Skin of body (tissue), 2 donors: ENCODE measurements around the gene PHF23. TPM values are rescaled to one million over a fixed set of nuclear protein-coding genes. Genes with fewer than 3 reads are reported as not detected.

Experiments
- DNase-seq: peaks from one replicate; lab custom pipeline; 2025; lab: John Stamatoyannopoulos, UW
- total RNA-seq: library from RNA; depleted of rRNA; stranded (reverse); fragments of >200 nt; gene quantifications from one replicate; pipeline ENCODE4 v1.2.3, GENCODE V29; 2014

PHF23 gene
- total RNA-seq, 1 donor from 2014 or later: 27.0 TPM

DNA sequence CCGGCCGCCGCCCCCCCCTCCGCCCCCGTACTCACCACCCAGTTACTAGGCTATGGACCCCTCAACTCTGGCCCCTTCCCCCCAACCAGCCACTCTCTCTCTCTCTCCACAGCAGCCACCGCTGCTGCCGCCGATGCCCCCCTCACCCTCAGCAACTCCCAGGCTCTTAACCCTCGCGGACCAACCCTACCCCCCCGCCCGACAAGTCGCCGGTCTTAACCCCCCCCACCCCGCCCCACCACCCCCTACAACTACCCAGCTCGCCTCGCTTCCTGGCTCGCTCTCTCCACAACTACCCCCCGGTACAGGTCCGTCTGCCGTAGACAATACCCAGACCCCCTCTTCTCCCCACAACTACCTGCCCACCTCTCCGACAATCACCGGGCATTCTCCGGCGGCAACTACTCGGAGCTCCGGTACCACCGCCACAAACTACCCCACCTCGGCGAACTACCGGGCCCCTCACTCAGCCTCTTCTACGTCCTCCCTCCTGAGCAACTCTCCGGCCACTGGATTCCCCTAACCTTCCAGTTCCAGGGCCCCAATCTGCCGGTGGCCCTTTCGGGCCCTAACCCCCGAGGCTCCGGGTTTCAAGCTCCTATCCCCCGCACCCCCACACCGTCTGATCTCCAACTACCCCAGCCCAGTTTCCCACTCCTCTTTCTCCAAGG lies 702 bp downstream of the PHF23 start:
- DNase-seq: no peak

DNA sequence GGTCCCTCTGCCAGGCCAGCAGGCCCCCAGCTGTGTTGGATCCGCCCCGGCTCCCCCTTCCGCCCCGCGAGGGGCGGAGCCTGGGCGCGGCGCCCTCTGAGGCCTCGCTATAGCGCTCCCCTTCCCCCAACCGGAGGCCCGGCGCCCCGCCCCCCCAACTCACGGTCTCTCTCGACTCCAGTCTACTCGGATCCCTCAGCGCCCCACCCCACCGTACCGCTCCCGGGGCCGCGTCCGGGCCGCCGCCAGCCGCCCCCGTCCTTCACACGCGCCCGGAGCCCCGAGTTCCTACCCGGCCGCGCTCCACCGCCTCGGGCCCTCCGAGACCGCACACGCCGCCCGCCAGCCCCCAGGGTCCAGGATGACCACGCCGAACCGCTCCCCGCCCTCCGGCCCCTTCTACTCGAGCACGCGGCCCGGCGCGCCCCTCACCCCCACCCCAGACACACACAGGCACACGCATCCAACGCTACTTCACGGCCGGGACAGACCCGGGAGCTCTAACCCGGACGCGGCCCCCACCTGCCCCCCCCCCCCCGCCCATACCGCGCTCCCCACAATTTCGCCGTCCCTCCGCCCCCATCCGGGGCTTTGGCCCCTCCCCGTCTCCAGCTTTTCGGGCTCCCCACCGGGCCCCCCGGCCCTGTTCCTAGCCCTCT lies 1.4 kb downstream of the PHF23 start:
- peak; percentile 31 for DNase-seq

- DNase-seq: no peak
Measured at GRCh38 chr17:7237266-7237760, 1.9 kb downstream of the PHF23 start.

DNA sequence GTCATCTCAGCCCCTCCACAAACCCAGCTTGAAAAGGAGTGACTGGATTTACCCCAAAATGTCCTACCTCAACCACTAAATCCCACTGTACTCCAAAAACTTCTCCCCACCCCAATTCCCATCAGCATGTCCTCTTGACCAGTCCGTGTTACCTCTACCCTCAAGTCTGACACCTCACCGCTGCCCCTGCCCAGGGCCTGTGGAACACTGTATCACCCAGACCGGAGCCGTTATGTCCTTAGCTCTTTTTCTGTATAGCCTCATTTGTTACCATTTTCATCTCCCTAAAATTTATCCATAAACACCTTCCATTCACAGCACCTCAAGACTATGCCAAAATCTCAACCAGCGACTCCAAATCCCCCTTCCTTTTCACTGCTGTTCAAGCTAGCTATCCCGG lies 2.4 kb downstream of the PHF23 start:
- no peak for DNase-seq

DNA sequence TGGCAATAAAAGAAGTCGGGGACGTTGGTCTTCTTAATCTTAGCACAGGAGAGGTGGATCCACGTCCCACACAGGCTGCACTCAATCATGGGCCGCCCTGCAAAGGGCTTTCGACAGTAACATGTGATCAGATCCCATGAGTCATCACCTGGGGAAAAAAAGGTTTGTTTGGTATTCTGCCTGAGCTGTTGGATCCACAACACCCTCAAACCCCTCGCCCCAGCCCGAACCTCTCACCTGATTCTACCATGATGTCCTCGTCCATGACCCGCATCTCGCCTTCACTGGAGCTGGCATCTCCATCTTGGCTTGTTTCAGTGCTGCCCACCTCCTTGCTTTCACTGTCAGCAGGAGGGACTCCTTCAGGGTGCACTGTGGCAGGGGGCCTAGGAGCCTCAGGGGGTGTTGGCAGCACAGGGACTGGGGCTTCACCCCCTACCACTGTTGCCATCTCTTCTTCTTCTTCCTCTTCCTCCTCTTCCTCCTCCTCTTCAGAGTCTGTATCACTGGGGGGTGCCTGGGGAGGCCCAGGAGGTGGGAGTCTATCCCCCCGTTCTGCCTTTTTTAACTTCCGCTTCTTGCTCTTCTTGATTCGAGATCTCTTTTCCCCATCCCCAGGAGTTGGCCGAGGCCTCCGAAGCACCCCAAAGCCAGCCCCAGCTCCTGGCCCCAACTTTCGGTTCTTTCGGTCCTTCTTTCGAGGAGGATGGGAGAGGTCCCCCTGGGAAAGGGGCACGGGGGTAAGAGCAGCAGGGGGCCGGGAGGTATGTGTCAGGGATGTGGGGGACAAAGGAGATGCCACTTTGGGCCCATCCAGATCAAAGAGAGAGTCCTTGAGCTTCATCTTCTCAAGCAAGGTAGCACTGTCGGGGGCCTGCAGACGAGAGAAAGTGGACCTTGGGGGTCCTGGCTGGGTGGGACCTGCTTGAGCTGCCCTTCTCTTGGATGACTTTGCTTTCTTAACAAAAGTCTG lies 3.3 kb downstream of the PHF23 start:
- DNase-seq: no peak

GRCh38 chr17:7234083-7234951 lies 4.9 kb downstream of the PHF23 start, which contains the start of gene DVL2:
Gene DVL2 (minus strand): TSS chr17:7234517. CDS start chr17:7234262, 255 bp downstream.
- peak; percentile 95 for DNase-seq

DNA sequence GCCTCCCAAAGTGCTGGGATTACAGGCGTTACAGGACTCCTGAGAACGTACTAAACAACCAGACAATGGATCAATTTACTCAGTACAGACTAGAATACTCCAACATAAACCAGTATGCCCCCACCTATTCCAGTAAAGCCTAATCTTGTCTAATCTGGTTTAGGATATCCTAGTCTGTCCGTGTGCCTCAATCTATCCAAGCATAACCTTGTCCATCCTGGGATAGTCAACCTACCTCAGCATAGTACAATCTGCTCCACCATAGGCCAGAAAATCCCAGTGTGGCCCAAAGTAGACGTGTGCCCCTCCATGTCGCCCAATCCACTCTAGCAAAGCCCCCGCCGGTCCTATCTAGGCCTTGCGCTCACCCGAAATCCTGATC lies 5.6 kb downstream of the PHF23 start:
- no peak for DNase-seq

DNA sequence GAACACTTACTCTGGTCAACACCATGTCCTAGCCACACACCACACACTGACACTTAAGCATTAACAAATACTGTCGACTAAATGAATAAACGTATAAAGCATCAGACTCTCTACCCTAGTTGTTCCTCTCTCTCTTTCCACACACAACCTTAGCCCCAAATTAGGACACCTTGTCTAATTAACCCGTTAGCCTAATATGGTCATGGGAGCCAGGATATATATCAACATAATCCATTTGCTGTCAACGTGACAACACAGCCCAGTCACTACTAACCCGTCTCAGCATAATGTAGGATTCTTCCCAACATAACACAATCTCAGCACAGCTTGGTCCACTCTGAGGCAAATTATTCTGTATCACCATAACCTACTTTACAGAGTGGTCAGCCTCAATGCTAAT lies 7.1 kb downstream of the PHF23 start:
- DNase-seq: no peak

DNA sequence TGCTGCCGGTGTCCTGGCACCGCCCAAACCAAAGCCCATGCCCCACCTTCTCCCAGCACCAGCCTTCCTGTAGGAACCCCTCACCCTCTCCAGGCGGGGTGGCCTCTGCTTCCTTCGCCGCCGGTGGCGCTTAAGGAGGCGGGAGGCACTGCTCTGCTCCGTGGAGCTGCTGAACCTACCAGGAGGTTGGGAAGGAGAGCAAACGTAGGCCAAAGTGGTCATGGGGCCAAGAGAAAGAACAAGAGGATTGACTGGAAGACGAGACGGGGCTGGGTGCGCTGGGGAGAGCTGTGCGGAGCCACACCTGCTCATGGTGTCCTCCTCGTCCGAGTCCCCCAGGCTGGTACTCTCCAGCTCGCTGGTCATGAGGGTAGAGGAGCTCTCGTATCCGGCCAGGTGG lies 9.8 kb downstream of the PHF23 start:
- no peak for DNase-seq

DNA sequence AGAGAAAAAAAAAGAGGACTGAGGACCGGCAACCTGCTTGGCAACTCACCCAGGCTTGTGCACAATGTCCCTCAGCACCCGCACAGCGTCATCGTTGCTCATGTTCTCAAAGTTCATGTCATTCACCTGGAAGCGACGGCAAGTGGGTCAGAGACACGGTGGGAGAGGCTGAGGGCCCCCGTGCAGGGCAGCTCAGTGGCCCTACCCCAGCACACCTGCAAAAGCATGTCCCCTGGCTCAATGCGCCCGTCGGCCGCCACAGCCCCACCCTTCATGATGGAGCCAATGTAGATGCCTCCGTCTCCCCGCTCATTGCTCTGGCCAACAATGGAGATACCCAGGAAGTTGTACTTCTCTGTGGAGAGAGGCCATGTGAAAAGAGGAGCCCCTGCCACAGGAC lies 10.3 kb downstream of the PHF23 start:
- DNase-seq: no peak

- DNase-seq: no peak
Measured at GRCh38 chr17:7226721-7227710, 12.2 kb downstream of the PHF23 start.

DNA sequence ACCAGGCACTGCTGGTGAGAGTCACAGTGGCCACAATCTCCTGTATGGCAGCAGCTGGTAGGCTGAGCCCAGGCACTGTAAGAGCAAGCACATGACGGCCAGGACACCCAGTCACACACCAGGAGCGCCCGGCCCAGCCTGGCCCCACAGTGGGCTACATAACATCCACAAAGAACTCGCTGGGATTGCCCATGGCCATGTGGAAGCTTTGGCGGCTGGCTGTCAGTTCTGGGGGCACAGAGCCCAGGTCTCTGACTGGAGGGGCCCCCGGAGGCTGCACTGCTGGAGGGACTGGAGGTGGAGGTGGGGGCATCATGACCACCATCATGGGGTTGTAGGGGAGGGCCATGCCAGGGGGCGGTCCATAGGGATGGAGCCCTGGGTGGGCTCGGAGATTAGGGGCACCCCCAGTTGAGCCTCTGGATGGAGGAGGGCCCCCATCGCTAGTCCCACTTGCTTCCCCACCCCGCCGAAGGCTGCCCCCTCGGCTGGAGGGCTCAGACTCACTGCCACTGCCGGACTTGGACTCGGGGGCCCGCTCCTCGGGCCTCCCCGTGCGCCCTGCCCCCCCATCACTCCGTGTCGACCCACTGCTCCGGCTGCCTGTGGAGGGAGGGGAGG lies 13.4 kb downstream of the PHF23 start:
- DNase-seq: no peak

DNA sequence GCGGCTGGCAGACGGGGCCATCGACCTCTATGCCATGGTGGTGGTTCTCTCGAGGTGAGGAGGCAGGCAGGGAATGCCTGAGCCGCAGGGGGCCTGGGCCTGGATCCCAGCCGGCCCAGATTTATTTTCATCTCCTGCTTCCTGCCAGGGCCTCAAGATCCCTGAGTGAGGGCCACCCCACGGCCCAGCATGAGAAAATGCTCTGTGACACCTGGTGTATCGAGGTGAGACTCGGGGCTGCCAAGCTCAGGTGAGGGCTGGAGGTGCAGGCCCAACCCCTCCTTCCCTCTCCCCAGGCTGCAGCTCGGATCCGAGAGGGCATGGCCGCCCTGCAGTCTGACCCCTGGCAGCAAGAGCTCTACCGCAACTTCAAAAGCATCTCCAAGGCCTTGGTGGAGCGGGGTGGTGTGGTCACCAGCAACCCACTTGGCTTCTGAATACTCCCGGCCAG lies 14.6 kb downstream of the PHF23 start:
- no peak for DNase-seq

- no peak for DNase-seq
Measured at GRCh38 chr17:7224110-7224509, 15.1 kb downstream of the PHF23 start.

- no peak for DNase-seq
Measured at GRCh38 chr17:7223375-7223774, 15.9 kb downstream of the PHF23 start.

DNA sequence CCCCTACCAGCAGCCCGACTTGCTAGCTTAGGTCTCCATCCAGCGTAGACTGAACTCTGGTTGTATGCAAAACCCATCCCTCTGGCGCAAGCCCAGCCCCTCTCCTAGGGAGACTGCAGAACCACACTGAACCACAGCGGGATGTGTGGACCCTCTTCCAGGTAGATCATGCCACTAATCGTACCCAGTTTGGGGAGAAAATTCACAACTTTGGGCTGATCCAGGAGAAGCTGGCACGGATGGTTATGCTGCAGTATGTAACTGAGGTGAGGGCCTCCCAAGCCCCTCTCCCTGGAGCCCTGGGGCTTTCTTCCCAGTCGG lies 16.3 kb downstream of the PHF23 start:
- DNase-seq: no peak

- DNase-seq: no peak
Measured at GRCh38 chr17:7222093-7222971, 16.9 kb downstream of the PHF23 start.
